GM18861 (cell line): ENCODE measurements around the gene TMPRSS4.
"Not testable (repeated sequence)": the region's sequence is repeated elsewhere in the genome, so short reads cannot be mapped to it uniquely, and the experiment has no call there.

Source experiments
- ATAC-seq: cut with Tn5 transposase; IDR thresholded peaks from one replicate; pipeline ENCODE4 v1.9.1; 2021; ENCODE audit not compliant: unreplicated experiment

Gene TMPRSS4

DNA sequence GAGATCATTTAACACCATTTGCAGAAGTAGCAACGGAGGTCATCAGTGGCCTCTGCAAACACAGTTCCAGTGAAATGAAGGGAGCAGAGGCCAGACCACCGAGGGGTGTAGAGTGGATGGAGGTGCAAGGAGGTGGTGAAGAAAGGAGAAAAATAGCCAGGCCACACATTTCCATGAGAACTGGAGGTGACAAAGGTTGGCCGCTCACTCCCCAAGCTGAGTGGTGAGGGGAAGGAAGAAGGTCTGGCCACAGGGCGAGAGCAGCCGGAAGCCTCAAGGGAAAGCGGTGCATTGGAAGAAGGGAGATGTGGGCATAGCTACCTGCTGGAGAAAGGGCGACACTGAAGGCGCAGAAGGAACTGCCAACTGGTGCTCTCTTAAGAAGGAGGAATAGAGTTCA, 20.1 kb upstream of the TMPRSS4 start:
- ATAC-seq, result no peak

DNA sequence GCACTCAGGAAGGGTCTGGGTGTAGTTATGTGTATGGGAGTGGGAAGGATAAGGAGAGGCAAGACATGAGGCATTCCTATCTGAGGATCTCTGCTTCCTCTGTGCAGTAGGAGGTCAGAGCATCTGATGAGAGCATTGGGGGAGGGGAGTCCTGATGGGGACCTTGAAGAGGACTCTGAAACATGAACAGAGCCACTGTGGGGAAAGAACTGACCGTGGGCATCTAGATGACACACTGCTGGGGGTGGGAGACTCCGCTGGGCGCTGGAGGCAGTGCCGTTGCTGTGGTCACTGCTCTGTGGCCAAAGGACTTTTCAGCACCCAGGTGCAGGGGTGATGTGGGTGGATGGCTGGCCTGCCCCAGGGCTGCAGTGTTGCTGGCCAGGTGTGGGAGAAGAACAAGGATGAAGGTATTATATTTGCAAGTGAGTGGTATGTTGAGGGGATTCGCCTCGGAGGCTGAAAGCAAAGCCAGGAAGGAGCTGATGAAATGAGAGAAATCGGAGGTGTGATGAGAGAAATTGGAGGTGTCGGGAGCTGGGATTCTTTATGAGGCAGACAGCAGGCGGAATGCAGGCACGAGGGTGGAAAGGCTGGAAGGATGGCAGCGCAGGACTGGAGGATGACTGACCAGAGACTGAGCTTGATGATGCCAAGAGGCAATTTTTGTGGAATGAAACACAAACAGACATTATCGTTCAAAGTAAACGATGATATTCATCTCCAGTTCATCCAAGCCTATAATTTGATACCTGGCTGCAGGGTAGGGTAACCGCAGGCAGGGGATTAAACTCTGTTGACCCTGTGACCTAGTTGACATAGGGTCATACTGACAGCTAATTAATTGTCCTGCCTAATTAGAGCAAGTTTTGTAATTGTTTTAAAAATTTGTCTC, 19.4 kb upstream of the TMPRSS4 start:
- no peak for ATAC-seq

DNA sequence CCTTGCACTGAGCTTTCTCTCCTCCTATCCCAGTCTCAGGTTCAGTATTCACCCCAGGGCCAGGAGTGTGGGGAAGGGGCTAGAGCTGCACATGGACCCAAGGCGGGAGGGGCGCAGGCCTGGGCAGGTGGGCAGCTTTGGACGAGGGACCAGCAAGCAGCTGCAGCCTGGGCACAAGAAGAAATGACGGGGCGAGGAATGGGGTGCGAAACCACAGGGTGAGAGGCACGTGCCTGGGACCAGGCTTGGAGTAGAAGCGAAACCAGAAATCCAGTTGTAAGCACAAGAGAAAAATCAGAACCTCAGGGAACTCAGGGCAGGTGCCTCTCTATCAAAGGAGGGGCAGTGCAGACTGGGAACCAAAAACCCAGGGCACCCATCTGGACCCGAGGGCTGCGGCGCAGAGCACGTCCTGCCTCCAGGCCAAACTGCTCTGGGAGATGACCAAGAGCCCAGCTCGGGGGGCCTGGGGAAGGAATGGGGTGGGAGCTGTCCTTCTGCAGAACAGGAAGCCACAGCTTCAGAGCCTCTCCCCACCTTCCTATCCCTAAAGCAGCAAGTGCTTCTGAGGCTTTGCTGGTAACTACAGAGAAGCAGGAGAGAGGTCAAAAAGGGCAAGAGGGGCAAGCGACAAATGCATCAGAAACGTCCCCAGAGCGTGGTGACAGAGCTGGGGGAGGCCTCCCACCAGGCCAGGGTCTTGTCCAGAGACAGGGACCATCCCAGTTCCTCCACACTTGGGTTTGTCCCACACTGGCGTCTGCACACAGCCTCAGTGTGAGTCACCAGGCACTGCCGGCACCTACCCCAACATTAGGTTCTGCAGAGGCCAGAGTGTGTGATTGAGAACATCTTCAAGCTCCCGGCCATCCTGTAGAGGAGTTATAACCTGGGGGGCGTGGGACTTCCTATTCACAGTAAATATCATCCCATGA, 18.3 kb upstream of the TMPRSS4 start:
- ATAC-seq, result no peak

DNA sequence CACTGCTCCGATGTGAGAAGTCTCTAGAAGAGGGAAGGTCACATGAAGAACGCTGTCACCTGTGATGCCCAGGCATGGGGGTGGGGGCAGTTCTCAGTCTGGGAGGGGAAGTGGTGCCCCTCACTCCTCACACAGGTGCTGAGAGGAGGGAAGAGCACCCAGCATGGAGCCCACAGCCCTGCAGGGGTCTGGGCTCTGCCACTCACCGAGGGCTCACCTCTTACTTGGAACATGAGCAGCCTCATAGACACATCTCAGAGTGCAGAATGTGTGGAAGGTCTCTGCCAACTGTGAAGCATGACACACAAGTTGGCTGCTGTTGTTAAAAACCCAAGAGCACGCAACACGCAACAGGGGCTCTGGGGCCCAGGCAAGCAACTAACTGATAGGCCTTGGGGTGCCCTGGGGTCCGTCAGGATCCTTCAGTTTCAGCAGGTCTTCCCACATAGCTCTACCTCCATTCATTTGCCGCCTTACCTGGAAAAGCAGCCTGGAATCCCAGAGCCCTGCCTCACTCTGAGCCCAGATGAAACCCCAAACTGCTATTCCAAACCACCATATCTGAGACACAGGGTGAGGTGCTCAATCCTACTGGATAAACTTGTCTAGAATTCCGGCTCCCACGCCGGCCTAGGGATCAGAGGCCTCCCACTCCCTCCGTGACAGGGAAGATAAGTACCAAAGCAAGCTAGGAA, 17.5 kb upstream of the TMPRSS4 start:
- ATAC-seq, result no peak

DNA sequence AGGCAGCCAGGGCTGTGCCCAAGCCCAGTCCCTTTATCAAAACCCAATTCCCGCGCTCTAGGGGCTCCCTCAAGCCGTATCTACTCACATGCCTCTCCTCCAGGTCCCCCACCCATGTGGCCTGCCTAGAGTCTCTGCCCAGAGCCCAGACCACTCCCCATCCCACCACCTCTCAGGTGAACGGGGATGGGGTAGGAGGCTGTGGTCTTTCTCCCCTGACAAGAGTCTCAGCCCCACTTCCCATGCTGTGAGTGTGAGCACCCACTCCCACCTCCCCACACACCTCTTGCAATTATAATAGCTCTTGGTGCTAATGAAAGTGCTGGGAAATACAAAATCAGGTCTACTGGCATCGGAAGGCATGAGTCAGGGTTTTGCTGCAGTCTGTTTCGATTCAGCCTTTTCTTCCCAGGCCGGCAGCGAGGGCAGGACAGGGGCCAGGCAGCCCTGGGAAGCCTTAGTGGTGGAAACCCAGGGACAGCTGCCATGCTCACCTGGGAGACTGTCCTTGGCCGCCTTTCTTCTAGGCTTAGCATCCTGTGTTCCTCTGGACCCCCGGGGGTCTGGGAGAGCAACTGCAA, 16.7 kb upstream of the TMPRSS4 start:
- no peak for ATAC-seq

DNA sequence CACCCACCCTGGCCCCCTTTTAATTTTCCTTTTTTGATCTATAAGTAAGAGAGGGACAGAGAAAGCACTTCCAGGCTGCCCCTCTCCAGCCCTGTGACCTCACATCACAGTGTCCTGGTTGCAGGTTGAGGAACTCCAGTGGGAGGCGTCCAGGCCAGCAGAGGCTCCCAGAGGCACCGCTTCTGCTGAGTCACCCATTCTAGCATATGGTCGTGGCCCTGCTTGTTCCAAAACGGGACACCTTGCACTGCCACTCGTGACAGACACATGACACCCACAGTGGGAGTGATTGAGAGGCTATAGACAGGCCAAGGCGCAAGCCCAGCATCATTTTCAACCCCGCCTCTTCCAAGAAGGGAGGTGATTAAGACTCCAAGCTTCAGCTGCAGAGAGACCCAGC, 16.0 kb upstream of the TMPRSS4 start:
- ATAC-seq, result no peak

DNA sequence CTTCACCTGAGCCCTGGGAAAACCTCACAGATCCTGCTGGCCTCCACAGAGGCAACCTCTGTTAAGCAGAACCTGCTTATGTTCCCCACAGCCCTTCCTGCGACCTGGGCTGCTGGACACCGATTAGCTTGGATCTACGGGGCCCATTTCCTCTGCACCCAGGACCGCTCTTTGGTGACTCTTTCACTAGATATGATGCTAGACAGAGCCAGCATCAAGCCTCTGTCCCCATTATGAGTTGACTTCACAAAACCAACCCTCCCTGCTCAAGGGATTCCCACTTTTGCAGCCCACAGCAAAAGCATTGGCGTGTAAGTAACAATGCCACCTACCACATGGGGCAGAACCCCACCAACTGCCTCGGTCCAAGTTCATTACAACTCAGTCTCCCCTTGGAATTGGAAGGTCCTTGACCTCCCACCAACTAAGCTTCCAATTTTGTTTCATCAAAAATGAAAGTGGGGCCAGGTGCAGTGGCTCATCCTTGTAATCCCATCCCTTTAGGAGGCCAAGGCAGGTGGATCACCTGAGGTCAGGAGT, 15.2 kb upstream of the TMPRSS4 start:
- ATAC-seq, result no peak

DNA sequence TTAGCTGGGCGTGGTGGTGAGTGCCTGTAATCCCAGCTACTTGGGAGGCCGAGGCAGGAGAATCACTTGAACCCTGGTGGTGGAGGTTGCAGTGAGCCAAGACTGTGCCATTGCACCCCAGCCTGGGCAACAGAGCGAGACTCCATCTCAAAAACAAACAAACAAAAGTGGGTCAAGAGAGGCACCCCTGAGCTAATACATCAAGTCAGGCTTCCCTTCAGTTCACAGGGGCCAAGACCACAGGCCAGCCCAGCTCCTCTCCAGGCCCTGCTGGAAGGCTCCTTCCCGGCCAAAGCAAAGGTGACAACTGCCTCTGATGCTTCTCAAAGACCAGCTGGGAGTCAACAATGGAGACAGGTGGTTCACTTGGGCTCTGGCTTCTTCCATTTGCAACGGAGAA, 14.7 kb upstream of the TMPRSS4 start:
- not testable (repeated sequence) for ATAC-seq

DNA sequence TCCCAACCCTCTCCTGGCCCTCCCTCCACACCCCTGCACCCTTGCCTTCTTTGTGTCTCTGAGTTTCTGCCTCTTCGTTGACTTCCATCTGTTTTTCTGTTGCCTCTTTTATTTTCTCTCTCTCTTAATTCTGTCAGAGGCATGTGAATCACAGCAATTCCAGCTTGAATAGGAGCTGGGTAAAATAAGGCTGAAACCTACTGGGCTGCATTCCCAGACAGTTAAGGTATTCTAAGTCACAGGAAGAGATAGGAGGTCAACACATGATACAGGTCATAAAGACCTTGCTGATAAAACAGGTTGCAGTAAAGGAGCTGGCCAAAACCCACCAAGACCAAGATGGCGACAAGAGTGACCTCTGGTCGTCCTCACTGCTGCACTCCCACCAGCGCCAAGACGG, 14.2 kb upstream of the TMPRSS4 start:
- ATAC-seq, result not testable (repeated sequence)

DNA sequence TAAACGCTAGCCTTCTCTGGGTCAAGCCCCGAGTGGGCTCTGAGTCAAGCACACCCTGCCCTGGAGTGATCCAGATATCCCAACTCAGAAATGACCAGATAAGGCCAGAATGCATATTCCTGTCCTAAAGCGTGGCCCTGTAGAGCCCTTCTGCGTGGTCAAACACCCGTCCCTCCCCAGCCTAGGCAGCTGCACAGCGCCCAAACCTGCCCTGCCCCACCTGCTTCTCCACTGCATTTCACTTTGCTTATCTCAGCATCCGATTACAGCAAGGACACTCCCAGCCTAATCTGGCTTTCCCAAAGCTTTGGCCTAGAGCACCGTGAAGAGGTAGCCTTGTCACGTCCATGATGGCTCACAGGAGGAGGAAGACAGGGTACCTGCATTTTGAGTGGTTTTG, 11.9 kb upstream of the TMPRSS4 start:
- ATAC-seq, result no peak

DNA sequence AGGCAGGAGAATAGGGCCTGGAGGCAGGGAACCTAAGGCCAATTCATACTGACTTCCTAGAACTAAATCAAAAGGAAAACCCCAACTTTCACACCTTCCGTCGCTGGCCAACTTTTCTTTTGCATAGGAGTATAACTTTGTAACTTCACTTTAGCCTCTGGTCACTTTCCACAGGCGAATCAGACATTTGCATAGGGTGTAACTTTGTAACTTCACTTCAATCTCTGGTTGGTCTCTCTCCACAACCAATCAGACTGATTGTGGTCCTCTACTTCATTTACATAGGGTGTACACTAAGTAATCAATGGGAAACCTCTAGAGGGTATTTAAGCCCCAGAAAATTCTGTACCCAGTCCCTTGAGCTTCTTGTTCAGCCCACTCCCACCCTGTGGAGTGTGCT, 11.5 kb upstream of the TMPRSS4 start:
- ATAC-seq, result no peak

DNA sequence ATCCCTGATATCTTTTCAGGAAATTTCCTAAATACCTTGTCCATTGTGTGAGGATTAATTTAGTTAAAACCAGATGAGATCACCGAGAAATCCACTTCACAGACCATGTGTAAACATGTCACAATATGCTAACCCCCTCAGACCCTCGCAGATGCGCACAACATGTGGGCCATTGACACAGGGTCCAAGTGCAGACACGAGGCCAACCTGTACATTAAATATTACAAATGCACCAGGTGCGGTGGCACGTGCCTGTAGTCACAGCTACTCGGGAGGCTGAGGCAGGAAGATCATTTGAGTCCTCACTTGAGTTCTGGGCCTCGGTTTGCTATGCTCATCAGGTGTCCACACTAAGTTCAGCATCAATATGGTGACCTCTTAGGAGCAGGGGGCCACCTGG, 9.9 kb upstream of the TMPRSS4 start:
- ATAC-seq, result no peak

DNA sequence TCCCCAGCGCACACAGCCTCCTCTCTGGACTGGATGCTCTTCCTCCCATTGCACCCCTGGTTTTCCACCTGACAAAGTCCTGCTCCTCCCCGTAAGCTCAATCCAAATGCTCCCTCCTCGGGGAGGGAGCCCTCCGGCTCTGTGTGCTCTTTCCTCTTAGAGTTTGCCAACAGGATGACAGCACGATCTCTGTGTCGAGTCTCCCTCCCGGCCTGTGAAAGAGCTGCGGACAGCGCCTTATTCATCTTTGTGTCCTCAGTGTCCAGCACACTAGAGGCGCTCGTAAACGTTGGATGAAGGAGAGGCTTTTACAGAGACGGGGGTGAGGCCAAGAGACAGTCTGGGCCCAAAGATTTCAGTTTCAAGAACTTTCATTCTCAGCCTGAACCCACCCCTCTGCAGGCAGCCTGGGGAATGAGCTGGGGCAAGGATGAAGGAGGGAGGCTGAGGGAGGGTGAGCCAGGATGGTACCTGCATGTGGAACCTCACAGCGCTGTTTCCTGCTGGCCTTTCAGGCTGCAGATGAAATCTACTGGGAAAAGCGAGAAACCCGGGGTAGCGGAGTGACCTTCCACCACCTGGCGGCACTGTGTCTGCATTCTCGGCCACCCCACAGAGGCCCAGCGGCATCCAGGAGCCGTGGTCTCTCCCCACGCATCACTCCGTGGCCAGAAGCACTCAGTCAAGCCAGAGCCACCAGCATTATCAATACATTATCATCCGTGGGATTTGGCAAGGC, 8.5 kb upstream of the TMPRSS4 start:
- no peak for ATAC-seq

DNA sequence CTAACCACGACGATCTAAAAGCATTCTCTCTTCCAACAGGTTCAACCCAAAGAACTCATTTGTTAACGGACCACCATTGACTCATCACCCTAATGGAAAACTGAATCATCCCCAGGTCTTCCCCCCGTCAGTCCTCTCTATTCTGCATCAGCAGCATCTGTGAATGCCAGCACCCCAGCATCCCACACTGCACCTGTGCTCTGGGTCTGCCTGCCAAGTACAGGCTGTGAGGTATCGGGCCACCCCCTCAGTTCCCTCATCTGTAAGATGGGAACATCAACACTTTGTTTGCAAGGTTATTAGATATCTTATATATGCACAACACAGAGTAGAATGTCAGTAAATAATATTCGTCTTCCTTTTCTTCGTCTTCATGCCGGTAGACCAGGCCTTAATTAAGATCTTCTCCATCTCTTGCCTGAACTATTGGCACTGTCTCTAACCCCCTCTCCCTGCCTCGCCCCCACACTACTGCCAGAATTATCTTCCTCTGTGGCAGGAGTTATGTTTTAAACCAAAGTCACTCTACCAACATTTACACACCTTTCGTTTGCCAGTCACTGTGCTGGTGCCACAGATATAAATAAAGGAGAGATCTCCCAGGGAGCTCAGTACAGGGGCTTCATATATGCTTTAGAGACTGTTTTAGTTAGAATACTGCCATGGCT, 7.8 kb upstream of the TMPRSS4 start:
- ATAC-seq, result no peak

DNA sequence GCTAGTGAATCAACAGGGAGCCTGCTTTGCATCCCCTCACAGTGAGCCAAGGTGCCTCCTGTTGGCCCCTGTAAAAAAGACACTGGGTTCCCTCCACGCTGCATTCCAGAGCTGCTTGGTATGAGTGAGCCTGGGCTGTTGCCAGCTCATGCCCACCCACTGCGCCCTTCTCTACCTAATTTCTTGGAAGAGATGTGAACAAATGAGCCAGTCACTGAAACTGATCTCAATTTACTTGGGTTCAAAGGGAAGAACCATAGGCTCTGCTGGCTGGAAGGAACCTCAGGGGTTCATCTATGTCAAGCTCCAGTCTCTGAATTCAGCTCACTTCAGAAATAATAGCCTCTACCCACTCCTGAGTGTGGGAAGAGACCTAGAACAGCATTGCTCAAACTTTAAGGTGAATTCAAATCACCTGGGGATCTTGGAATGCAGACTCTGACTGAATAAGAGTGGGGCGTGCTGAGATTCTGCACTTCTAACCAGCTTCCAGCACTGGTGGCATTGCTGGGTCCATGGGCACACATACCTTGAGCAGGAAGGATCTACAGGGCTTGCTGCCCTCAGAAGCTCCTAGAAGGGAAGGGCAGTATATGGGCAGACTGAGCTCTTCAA, 5.4 kb upstream of the TMPRSS4 start:
- no peak for ATAC-seq

DNA sequence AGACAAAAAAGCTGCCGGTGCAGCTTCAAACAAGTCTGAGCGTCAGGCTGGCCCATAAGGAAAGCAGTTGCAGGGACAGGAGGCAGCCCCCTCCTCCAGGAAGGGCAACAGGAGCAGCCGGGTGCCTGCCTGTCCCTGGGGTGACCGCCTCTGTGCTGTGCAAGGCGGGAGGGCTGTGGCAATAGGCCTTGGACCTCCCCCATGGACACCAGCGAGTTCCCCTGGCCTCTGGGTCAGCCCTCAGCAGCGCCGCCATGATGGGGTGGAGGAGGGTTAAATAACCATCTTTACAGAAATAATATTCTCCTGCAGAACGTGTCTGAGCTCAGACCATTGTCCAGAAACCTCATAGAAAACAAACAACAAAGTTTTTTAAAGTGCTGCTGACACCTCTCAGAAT, 3.3 kb upstream of the TMPRSS4 start:
- ATAC-seq, result no peak

DNA sequence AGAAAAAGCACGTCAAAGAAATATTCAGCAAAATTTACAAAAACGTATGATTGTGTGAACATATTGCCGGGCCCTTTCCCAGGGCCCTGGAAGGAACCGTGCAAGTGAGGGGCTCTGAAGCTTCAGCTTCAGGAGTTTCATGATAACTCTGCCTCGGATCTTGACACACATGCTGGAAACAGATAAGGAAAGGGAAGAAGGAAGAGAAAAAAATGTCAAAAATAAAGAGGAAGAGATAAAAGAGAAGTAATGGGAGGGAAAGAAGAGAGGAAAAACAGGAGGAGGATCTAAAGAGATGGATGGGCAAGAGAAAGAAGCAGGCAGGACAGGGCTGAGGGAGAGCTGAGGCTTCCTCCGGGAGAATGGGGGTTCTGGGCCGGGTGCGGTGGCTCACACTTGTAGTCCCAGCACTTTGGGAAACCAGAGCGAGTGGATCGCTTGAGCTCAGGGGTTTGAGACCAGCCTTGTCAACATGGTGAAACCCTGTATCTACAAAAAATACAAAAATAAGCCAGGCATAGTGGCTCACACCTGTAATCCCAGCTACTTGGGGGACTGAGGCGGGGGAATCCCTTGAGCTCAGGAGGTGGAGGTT, 2.7 kb upstream of the TMPRSS4 start:
- ATAC-seq, result no peak

DNA sequence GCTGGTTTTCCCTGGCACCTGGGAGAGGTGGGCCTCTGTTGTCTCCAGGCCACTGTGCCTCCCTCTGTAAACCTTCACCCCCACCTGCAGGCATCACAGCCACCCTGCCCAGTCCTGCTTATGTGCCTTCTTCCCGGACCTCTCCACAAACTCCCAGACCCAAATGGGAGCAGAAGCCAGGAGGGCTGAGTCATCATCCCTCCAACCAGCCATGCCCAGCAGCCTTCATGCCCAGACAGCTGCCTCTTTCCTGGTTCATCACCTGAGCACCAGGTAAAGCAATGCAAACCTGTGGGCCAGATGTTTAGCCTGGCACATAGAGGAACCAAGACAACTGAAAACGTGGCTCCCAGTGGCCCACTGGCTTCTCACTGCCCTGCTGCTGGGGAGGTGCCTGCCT, 2.1 kb upstream of the TMPRSS4 start:
- no peak for ATAC-seq
